ENCODE data around the gene SPDL1. TPM values are rescaled to one million over a fixed set of nuclear protein-coding genes. Genes with fewer than 3 reads are reported as not detected.
A peak's percentile ranks its signal among the peaks of the same experiment; 100 is the strongest.

SPDL1 gene, protein sequence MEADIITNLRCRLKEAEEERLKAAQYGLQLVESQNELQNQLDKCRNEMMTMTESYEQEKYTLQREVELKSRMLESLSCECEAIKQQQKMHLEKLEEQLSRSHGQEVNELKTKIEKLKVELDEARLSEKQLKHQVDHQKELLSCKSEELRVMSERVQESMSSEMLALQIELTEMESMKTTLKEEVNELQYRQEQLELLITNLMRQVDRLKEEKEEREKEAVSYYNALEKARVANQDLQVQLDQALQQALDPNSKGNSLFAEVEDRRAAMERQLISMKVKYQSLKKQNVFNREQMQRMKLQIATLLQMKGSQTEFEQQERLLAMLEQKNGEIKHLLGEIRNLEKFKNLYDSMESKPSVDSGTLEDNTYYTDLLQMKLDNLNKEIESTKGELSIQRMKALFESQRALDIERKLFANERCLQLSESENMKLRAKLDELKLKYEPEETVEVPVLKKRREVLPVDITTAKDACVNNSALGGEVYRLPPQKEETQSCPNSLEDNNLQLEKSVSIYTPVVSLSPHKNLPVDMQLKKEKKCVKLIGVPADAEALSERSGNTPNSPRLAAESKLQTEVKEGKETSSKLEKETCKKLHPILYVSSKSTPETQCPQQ
- 21.8 TPM for polyA plus RNA-seq (2012; ENCODE audit: insufficient read length, low read depth)

DNA sequence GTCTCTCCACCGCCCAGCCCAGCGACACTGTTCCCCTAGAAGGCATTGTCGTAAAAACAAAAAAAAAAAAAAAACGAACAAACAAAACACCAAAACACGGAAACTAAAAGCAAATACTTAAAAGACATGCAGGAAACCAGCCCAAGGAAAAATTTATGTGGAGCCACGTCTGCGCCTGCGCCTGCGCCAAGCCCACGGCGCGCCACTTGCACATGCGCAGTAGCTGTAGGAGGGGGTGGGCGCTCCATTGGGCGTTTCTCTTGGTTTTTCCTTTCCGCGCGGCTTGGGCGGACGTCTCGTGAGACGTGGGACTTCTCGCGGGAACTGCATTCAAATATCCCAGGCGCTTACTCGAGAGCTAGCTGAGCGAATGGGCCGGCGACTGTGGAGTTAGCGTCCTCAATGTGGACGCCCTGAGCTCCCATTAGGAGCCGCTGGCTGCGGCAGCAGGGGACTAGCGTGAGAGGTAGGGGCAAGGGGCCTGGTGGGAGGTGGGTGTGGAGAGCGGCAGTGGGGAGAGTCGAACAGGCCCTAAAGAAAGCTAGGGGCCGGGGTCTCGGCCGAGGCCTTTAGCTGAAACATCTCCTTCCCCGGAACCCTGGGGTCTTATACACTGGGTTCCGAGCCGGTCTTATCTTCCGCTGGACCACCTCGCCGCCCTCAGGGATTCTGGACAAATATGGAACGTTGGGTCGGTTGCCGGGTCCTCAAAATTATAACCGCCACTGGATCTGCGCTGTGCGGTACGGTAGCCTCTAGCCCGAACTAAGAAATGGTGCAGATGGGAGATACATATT is at the start of gene SPDL1:
SPDL1 (plus strand) TSS at position 350 of the 797 bp plus-strand sequence. CDS start 4,644 bp downstream, outside the sequence.
- TF ChIP-seq FOXP2 (optimal IDR thresholded peaks at IDR 0.05; ENCODE audit: borderline replicate concordance, extremely low read depth, extremely low read length, insufficient read depth) (no peak), POLR2AphosphoS5 (IDR thresholded peaks at IDR 0.05; ENCODE audit: low read depth, low read length) (peak; percentile 98), TAF1 (IDR thresholded peaks at IDR 0.05; ENCODE audit: borderline replicate concordance, insufficient read depth, low read length) (peak; percentile 84; the same call in 1 of the 2 replicates), SIN3A (IDR thresholded peaks at IDR 0.05; ENCODE audit: borderline replicate concordance, insufficient read depth, low read length) (peak; percentile 93; the same call in 1 of the 2 replicates)
- TF ChIP-seq, protein P1, sequence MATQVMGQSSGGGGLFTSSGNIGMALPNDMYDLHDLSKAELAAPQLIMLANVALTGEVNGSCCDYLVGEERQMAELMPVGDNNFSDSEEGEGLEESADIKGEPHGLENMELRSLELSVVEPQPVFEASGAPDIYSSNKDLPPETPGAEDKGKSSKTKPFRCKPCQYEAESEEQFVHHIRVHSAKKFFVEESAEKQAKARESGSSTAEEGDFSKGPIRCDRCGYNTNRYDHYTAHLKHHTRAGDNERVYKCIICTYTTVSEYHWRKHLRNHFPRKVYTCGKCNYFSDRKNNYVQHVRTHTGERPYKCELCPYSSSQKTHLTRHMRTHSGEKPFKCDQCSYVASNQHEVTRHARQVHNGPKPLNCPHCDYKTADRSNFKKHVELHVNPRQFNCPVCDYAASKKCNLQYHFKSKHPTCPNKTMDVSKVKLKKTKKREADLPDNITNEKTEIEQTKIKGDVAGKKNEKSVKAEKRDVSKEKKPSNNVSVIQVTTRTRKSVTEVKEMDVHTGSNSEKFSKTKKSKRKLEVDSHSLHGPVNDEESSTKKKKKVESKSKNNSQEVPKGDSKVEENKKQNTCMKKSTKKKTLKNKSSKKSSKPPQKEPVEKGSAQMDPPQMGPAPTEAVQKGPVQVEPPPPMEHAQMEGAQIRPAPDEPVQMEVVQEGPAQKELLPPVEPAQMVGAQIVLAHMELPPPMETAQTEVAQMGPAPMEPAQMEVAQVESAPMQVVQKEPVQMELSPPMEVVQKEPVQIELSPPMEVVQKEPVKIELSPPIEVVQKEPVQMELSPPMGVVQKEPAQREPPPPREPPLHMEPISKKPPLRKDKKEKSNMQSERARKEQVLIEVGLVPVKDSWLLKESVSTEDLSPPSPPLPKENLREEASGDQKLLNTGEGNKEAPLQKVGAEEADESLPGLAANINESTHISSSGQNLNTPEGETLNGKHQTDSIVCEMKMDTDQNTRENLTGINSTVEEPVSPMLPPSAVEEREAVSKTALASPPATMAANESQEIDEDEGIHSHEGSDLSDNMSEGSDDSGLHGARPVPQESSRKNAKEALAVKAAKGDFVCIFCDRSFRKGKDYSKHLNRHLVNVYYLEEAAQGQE (IDR thresholded peaks at IDR 0.05; ENCODE audit: insufficient read depth in 1 of 2, low read depth in 2 of 2, low read length in 2 of 2), result peak in 1 of 2 experiments; percentile 57; a peak in 1 of 4 replicates

DNA sequence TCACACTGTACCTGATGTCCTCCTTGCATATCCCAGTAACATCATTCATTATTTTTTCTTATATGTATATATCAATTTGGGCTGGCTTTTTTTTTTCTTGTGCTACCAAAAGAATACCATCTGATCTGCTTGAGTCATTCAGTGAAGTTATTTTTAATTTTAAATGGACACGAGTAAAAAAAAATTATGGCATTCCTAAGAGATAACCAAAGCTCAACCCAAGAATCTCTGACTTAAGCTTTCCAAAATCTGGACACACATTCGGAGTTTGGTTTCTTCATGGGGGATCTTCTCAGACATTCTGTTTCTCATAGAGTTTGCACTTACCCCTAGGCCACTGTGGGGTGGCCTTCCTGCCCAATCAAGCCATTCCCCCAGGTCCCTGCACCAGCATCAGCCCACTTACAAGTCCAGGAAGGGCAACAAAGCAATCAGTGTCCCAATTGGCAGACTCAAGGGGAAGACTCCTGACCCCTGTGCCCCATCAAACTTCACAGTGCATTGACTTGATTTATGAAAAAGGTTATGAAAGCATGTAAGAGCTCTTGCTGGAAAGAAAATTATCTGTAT is 49.2 kb upstream of the SPDL1 start:
- no peak for TF ChIP-seq TAF1 (IDR thresholded peaks at IDR 0.05; ENCODE audit: borderline replicate concordance, insufficient read depth, low read length)
- no peak for TF ChIP-seq SIN3A (IDR thresholded peaks at IDR 0.05; ENCODE audit: borderline replicate concordance, insufficient read depth, low read length)
- TF ChIP-seq, protein P1 (IDR thresholded peaks at IDR 0.05; ENCODE audit: insufficient read depth in 1 of 2, low read depth in 2 of 2, low read length in 2 of 2), result no peak
- no peak for TF ChIP-seq FOXP2 (optimal IDR thresholded peaks at IDR 0.05; ENCODE audit: borderline replicate concordance, extremely low read depth, extremely low read length, insufficient read depth)
- TF ChIP-seq POLR2AphosphoS5 (IDR thresholded peaks at IDR 0.05; ENCODE audit: low read depth, low read length), result no peak

DNA sequence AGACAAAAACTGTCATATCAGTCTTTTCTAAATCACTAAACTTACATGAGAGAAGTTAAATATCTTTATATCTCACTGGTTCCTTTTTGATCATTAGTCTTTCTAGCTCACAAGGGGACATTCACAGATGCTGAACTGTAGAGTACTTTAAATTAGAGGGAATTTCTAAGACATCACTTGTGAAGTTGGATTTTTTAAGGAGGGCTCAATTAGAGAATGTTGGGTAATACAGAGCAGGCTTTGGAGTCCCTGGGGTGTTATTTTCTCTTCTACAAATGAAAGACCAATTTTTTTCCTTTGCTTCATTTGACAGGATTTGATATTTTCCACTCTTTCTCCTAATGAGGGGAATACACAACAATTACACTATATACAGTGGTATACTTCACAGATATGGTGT is 48.6 kb upstream of the SPDL1 start:
- TF ChIP-seq POLR2AphosphoS5 (IDR thresholded peaks at IDR 0.05; ENCODE audit: low read depth, low read length) (no peak), TAF1 (IDR thresholded peaks at IDR 0.05; ENCODE audit: borderline replicate concordance, insufficient read depth, low read length) (no peak), FOXP2 (optimal IDR thresholded peaks at IDR 0.05; ENCODE audit: borderline replicate concordance, extremely low read depth, extremely low read length, insufficient read depth) (no peak), SIN3A (IDR thresholded peaks at IDR 0.05; ENCODE audit: borderline replicate concordance, insufficient read depth, low read length) (no peak)
- TF ChIP-seq, protein P1 (IDR thresholded peaks at IDR 0.05; ENCODE audit: insufficient read depth in 1 of 2, low read depth in 2 of 2, low read length in 2 of 2), result no peak

DNA sequence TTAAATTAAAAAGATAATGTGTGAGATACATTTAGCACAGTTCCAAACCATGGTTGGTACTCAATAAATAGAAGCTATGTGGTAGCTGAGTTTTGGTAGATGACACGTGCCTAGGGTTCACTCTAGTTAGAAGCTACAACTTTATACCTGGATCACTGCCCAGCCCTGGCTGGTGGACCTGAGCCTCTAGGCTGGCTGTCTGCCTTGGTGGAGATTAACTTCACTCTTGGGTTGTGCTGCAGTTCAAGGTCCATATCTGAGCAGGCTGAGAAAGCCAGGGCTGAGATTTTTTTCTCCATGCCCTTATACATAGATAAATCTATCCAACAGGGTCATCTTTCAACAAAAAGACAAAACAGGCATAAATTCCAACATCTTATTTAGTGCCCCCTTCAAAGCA is 44.6 kb upstream of the SPDL1 start:
- TF ChIP-seq TAF1 (IDR thresholded peaks at IDR 0.05; ENCODE audit: borderline replicate concordance, insufficient read depth, low read length), result no peak
- TF ChIP-seq SIN3A (IDR thresholded peaks at IDR 0.05; ENCODE audit: borderline replicate concordance, insufficient read depth, low read length), result no peak
- no peak for TF ChIP-seq FOXP2 (optimal IDR thresholded peaks at IDR 0.05; ENCODE audit: borderline replicate concordance, extremely low read depth, extremely low read length, insufficient read depth)
- TF ChIP-seq, protein P1 (IDR thresholded peaks at IDR 0.05; ENCODE audit: insufficient read depth in 1 of 2, low read depth in 2 of 2, low read length in 2 of 2), result no peak
- no peak for TF ChIP-seq POLR2AphosphoS5 (IDR thresholded peaks at IDR 0.05; ENCODE audit: low read depth, low read length)
